ENCODE results near the gene MED26. TPM values are rescaled to one million over a fixed set of nuclear protein-coding genes. Genes with fewer than 3 reads are reported as not detected.

The MED26 gene
- total and polyA plus RNA-seq, 2 of the 13 experiments (the other 11 are each of a cell fraction or from before 2014, with no cell fraction given) = 3.5 to 3.8 TPM

DNA sequence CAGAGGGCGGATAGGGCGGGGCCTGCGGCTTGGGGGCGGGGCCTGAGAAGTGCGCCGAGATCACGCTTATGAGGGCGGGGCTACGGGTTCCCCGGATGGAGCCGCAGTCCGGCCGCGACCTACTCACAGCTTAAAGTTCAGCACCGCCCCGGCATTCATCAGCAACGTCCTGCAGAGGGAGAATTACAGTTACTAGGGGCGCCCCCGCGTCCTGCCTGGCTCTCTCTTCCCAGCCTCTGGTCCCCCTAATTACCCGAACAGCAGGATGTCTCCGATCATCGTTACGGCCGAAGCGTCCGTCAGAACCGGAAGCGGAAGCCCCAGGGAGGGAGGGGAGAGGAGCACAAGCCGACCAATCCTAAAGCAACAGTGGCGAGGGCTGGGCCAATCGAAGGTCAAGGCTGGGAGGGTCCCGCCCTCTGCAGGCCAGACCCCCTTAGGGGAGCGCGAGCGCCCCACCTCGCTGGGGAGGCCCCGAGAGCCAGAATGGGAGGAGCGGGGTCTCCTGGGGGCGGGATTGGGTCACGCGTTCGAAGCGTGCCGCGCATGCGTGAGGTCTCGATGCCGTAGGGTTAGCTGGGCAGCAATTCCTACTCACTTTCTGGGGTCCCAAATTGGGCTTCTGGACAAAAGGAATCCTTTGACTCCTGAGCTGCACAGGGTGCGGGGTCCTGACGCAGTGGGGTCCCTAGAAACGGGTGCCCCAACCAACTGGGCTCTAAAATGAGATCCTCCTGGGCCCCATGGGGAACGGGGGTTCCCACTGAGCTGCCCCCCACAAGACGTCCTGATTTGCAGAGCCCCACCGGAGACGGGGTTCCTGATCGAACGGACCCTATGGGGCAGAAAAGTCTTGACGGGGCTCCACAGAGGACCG is 32.1 kb upstream of the MED26 start, which contains the start of gene SMIM7 (continued):
- TF ChIP-seq, protein P1, sequence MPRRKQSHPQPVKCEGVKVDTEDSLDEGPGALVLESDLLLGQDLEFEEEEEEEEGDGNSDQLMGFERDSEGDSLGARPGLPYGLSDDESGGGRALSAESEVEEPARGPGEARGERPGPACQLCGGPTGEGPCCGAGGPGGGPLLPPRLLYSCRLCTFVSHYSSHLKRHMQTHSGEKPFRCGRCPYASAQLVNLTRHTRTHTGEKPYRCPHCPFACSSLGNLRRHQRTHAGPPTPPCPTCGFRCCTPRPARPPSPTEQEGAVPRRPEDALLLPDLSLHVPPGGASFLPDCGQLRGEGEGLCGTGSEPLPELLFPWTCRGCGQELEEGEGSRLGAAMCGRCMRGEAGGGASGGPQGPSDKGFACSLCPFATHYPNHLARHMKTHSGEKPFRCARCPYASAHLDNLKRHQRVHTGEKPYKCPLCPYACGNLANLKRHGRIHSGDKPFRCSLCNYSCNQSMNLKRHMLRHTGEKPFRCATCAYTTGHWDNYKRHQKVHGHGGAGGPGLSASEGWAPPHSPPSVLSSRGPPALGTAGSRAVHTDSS (CRISPR knock-in tag; conservative IDR thresholded peaks at IDR 0.05) = no peak
- TF ChIP-seq YEATS4 (CRISPR knock-in tag; IDR thresholded peaks at IDR 0.05; ENCODE audit: borderline replicate concordance) = peak; percentile 91
- TF ChIP-seq ZNF12 (CRISPR knock-in tag; IDR thresholded peaks at IDR 0.05) = no peak
- no peak for TF ChIP-seq ZNF33A (CRISPR knock-in tag; IDR thresholded peaks at IDR 0.05; ENCODE audit: borderline replicate concordance)
- TF ChIP-seq ZNF616 (CRISPR knock-in tag; IDR thresholded peaks at IDR 0.05; ENCODE audit: low read depth) = peak; percentile 13; the same call in 1 of the 2 replicates
- no peak for TF ChIP-seq ZUFSP (CRISPR knock-in tag; IDR thresholded peaks at IDR 0.05; ENCODE audit: borderline replicate concordance)
- no peak for TF ChIP-seq CENPT (CRISPR knock-in tag; IDR thresholded peaks at IDR 0.05; ENCODE audit: low read depth)
- peak; percentile 83 for TF ChIP-seq SMAD9 (CRISPR knock-in tag; IDR thresholded peaks at IDR 0.05)
- no peak for TF ChIP-seq HHEX (CRISPR knock-in tag; IDR thresholded peaks at IDR 0.05)
- TF ChIP-seq MBD4 (IDR thresholded peaks at IDR 0.05; ENCODE audit: borderline replicate concordance, low read length) = no peak
- TF ChIP-seq ZC3H13 (CRISPR knock-in tag; IDR thresholded peaks at IDR 0.05) = 0 out of 2 replicates have a peak, but pooled peaks have one; percentile 9
- TF ChIP-seq ZKSCAN8 (CRISPR knock-in tag; IDR thresholded peaks at IDR 0.05; ENCODE audit: borderline replicate concordance) = no peak
- TF ChIP-seq AKAP8 (CRISPR knock-in tag; IDR thresholded peaks at IDR 0.05) = no peak; the same call in 1 of the 2 replicates
- peak; percentile 82; the same call in 1 of the 2 replicates for TF ChIP-seq ZNF343 (CRISPR knock-in tag; IDR thresholded peaks at IDR 0.05)
- peak; percentile 17; the same call in 1 of the 2 replicates for TF ChIP-seq MAF1 (CRISPR knock-in tag; IDR thresholded peaks at IDR 0.05; ENCODE audit: borderline replicate concordance)
- peak; percentile 64 for TF ChIP-seq IKZF5 (CRISPR knock-in tag; IDR thresholded peaks at IDR 0.05)
- TF ChIP-seq ZNF674 (CRISPR knock-in tag; IDR thresholded peaks at IDR 0.05; ENCODE audit: low read depth) = no peak
- TF ChIP-seq FOSL1 (CRISPR knock-in tag; IDR thresholded peaks at IDR 0.05; ENCODE audit: borderline replicate concordance) = no peak
- no peak for TF ChIP-seq PTBP1 (IDR thresholded peaks at IDR 0.05; ENCODE audit: low read depth, low read length, poor library complexity, severe bottlenecking)
- peak; percentile 9; the same call in 1 of the 2 replicates for TF ChIP-seq ZNF788 (CRISPR knock-in tag; IDR thresholded peaks at IDR 0.05; ENCODE audit: borderline replicate concordance)
- TF ChIP-seq, protein P2, sequence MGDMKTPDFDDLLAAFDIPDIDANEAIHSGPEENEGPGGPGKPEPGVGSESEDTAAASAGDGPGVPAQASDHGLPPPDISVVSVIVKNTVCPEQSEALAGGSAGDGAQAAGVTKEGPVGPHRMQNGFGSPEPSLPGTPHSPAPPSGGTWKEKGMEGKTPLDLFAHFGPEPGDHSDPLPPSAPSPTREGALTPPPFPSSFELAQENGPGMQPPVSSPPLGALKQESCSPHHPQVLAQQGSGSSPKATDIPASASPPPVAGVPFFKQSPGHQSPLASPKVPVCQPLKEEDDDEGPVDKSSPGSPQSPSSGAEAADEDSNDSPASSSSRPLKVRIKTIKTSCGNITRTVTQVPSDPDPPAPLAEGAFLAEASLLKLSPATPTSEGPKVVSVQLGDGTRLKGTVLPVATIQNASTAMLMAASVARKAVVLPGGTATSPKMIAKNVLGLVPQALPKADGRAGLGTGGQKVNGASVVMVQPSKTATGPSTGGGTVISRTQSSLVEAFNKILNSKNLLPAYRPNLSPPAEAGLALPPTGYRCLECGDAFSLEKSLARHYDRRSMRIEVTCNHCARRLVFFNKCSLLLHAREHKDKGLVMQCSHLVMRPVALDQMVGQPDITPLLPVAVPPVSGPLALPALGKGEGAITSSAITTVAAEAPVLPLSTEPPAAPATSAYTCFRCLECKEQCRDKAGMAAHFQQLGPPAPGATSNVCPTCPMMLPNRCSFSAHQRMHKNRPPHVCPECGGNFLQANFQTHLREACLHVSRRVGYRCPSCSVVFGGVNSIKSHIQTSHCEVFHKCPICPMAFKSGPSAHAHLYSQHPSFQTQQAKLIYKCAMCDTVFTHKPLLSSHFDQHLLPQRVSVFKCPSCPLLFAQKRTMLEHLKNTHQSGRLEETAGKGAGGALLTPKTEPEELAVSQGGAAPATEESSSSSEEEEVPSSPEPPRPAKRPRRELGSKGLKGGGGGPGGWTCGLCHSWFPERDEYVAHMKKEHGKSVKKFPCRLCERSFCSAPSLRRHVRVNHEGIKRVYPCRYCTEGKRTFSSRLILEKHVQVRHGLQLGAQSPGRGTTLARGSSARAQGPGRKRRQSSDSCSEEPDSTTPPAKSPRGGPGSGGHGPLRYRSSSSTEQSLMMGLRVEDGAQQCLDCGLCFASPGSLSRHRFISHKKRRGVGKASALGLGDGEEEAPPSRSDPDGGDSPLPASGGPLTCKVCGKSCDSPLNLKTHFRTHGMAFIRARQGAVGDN (CRISPR knock-in tag; IDR thresholded peaks at IDR 0.05) = peak; percentile 92
